ENCODE data around the gene DNAH2. TPM values are rescaled to one million over a fixed set of nuclear protein-coding genes. Genes with fewer than 3 reads are reported as not detected.

DNAH2 gene
- total RNA-seq, 1 experiment from 2014 or later: 0.13 TPM

- no peaks in the 10 kb centered on the region for H3K9me3 ChIP-seq (ENCODE audit: control insufficient read depth, insufficient read depth, low read depth, low read length)
- peaks cover 14% of the 10 kb centered on the region for H3K4me1 ChIP-seq (ENCODE audit: control insufficient read depth, insufficient read depth, low read length)
- H3K4me3 ChIP-seq (ENCODE audit: low read depth in 2 of 2, low read length in 2 of 2): peak overlapping the region; percentile 74 to 79; a peak in 3 of 4 replicates
- in situ Hi-C loops (cut with HindIII; ENCODE audit: low pct_unique_long_range_greater_than_20kb, low sequenced_read_pairs): no loop called here
- no peak for ATAC-seq
- intact Hi-C loops (cut with micrococcal nuclease; ENCODE audit: unreplicated experiment): loop anchor here (10.0 kb wide), 1 partner anchor 111 kb away; no protein-coding TSS in a partner anchor
- TF ChIP-seq REST (IDR thresholded peaks at IDR 0.05; ENCODE audit: insufficient read depth in 1 of 2, low read depth in 2 of 2, low read length in 1 of 2) (no peak), TCF7L2 (IDR thresholded peaks at IDR 0.05; ENCODE audit: low read depth, low read length) (no peak), SIN3A (IDR thresholded peaks at IDR 0.05; ENCODE audit: borderline replicate concordance, insufficient read depth, low read depth, low read length) (no peak), POLR2AphosphoS5 (IDR thresholded peaks at IDR 0.05; ENCODE audit: low read depth, low read length) (no peak), CTCF (IDR thresholded peaks at IDR 0.05) (no peak)
- no peaks in the 10 kb centered on the region for H3K27me3 ChIP-seq (ENCODE audit: control insufficient read depth, insufficient read depth, low read length)
- CTCF ChIA-PET: interaction anchor here (0.6 kb wide), 1 partner anchor 114 kb away, joined by 10 read pairs; no protein-coding TSS in a partner anchor
- peaks cover 5% of the 10 kb centered on the region; the same call in 1 of the 2 replicates for H3K36me3 ChIP-seq (ENCODE audit: control insufficient read depth, insufficient read depth, low read length)
- DNase-seq (ENCODE audit: low read depth, low spot score): no peak
- POLR2A ChIA-PET: interaction anchor here (0.6 kb wide), 1 partner anchor 255 kb away, joined by 10 read pairs; no protein-coding TSS in a partner anchor
- H3K27ac ChIP-seq (ENCODE audit: low read length): peak overlapping the region; percentile 97
- BruUV-seq (replicated peaks): no TSS peak
Measured at GRCh38 chr17:7855660-7856010, 138.1 kb downstream of the DNAH2 start.

- H3K9me3 ChIP-seq (ENCODE audit: control insufficient read depth, insufficient read depth, low read depth, low read length): no peaks in the 10 kb centered on the region
- H3K36me3 ChIP-seq (ENCODE audit: control insufficient read depth, insufficient read depth, low read length): peaks cover 5% of the 10 kb centered on the region; the same call in 1 of the 2 replicates
- peaks cover 14% of the 10 kb centered on the region for H3K4me1 ChIP-seq (ENCODE audit: control insufficient read depth, insufficient read depth, low read length)
- no peak for DNase-seq (ENCODE audit: low read depth, low spot score)
- TF ChIP-seq SIN3A (IDR thresholded peaks at IDR 0.05; ENCODE audit: borderline replicate concordance, insufficient read depth, low read depth, low read length): no peak
- H3K27ac ChIP-seq (ENCODE audit: low read length): peak overlapping the region; percentile 97
- H3K4me3 ChIP-seq (ENCODE audit: low read depth in 2 of 2, low read length in 2 of 2): peak overlapping the region; percentile 74 to 79
- BruUV-seq (replicated peaks): no TSS peak
- in situ Hi-C loops (cut with HindIII; ENCODE audit: low pct_unique_long_range_greater_than_20kb, low sequenced_read_pairs): no loop called here
- no peaks in the 10 kb centered on the region for H3K27me3 ChIP-seq (ENCODE audit: control insufficient read depth, insufficient read depth, low read length)
- ChIA-PET CTCF (interaction anchor here (0.6 kb wide), 1 partner anchor 114 kb away, joined by 10 read pairs; no protein-coding TSS in a partner anchor), POLR2A (interaction anchor here (0.6 kb wide), 1 partner anchor 254 kb away, joined by 10 read pairs; no protein-coding TSS in a partner anchor)
- no peak for ATAC-seq
- intact Hi-C loops (cut with micrococcal nuclease; ENCODE audit: unreplicated experiment): loop anchor here (10.0 kb wide), 1 partner anchor 111 kb away; no protein-coding TSS in a partner anchor
Measured at GRCh38 chr17:7856011-7856810, 138.7 kb downstream of the DNAH2 start.
